Stimulated activated CD4-positive, alpha-beta T cell treated with anti-CD3 and anti-CD28 coated beads, Interleukin-15, amount 100 ng/mL, for 48 hours (primary cell): Measurements from ENCODE around the gene GPR179.

Experiments used
- DNase-seq, 2 donors: peaks; one replicate each; pipeline ENCODE4 v3.0.0-alpha.2; 2020; ENCODE audit warnings: low read depth in 2 of 2

Gene GPR179, protein sequence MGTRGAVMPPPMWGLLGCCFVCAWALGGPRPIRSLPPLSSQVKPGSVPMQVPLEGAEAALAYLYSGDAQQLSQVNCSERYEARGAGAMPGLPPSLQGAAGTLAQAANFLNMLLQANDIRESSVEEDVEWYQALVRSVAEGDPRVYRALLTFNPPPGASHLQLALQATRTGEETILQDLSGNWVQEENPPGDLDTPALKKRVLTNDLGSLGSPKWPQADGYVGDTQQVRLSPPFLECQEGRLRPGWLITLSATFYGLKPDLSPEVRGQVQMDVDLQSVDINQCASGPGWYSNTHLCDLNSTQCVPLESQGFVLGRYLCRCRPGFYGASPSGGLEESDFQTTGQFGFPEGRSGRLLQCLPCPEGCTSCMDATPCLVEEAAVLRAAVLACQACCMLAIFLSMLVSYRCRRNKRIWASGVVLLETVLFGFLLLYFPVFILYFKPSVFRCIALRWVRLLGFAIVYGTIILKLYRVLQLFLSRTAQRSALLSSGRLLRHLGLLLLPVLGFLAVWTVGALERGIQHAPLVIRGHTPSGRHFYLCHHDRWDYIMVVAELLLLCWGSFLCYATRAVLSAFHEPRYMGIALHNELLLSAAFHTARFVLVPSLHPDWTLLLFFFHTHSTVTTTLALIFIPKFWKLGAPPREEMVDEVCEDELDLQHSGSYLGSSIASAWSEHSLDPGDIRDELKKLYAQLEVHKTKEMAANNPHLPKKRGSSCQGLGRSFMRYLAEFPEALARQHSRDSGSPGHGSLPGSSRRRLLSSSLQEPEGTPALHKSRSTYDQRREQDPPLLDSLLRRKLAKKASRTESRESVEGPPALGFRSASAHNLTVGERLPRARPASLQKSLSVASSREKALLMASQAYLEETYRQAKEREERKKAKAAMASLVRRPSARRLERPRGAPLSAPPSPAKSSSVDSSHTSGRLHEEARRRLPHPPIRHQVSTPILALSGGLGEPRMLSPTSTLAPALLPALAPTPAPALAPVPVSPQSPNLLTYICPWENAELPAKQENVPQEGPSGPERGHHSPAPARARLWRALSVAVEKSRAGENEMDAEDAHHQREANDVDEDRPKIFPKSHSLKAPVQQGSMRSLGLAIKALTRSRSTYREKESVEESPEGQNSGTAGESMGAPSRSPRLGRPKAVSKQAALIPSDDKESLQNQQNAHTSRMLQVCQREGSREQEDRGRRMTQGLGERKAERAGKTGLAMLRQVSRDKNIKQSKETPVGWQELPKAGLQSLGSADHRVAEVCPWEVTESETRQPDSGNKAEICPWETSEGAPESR (N-terminal part only)

DNA sequence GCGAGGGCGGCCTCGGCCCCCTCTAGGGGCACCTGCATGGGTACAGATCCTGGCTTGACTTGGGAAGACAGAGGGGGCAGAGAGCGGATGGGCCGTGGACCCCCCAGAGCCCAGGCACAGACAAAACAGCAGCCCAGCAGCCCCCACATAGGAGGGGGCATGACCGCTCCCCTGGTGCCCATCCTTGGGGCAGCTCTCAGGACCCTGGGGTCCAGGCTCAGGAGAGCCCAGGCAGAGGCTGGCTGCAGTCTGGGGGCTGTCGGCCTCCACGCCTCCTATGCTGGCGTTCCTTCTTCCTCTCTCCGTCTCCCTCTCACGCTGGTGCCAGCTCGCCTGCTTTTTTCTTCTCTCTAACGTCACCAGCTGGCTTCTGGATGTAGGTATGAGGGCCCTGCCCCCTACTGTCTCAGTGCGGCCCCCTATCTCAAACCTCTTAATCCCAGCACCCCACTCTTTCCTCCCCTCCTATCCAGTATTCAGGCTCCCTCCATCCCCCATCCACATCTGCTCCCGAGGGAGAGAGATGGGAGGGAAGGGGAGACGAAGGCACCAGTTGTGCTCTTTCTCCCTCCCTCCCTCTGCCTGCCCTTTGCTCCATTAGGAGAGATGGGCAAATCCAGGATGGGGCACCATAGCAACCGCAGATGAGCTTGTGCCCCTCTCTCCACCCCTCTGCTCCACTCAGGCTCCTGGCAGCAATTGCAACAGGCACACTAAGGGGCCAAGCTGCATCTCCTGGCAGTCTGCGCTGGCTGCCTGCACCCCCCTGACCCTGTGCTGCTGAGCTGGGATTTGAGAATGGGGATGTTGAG is at the start of gene GPR179:
GPR179 (minus strand) TSS at position 349 of the 812 bp plus-strand sequence; CDS start at position 182, 167 bp downstream.
- no peak for DNase-seq

DNA sequence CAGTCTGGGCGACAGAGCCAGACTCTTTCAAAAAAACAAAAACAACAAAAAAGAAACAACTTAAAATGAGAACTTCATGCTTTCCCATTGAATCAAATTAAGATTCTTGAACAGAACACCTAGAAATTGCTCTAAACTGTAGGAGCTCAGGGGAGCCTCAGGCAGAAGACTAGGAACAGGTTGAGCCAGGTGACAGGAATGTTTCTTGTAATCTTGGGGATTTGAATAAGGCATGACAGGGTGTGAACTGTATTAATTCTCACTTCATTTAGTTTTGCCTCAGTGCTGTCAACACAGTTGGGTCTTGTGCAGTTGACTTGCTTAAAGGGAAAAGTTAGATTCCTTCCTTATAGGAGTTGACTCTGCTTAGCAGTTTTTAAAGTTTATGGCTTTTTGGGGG is 35.7 kb upstream of the GPR179 start:
- no peak for DNase-seq

DNA sequence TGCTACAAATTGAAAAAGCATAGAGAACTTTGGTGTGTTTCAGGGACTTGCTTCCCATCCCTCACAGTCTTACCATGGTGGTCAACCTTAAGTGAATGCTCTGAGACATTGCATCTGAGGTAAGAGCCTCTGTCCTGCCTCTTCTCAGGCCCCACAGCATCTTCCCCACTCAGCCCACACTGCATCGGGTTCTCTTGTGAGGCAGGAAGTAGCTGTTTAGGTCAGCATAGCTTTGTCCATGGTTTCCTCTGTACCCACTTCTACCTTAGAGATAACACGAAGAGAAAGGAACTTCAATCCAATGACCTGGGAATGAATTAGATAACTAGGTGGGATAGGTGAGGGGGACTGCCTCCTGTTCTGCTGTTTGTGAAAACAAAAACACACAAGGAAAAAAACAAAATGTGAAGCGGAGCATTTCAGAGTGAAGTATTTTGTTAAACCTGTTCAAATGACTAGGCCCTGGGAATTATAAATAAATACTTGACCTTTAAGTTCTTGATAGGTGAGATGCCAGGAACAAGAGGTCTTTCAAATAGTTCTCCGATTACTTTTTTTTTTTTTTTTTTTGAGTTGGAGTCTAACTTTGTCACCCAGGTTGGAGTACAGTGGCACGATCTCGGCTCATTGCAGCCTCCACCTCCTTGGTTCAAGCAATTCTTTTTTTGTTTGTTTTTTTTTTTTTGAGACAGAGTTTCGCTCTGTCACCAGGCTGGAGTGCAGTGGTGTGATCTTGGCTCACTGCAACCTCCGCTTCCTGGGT is 25.5 kb upstream of the GPR179 start:
- no peak for DNase-seq

DNA sequence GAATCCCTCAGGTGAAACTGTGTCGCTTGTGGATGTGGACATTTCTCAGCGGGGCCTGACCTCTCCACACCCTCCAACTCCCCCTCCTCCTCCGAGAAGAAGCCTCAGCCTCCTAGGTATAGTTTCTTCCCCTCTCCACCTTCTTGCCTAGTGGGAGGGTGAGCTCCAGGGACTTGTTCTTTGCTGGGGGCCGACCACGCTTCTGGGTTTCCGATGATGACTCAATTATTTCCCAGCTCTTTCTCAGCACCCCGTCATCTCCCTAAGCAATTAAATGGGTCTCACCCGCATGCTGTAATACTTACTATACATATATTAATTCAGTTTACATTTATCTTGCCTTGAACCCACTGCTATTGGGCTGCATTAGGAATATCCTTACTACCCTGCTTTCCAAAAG is 21.0 kb upstream of the GPR179 start:
- no peak for DNase-seq

DNA sequence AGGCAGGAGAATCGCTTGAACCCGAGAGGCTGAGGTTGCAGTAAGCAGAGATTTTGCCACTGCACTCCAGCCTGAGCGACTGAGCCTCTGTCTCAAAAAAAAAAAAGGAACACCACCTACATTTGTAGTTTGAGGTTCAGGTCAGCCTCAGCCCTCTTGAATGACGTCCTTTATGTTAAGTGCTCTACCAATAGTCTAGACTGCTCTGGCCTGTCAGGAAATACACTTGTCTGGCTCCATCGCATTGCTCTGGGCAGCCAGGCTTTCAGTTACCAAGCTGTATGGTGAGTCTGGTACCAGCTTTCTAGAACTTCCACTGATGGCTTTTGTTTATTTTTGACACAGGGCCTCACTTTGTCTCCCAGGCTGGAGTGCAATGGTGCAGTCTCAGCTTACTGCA is 19.3 kb upstream of the GPR179 start:
- no peak for DNase-seq

DNA sequence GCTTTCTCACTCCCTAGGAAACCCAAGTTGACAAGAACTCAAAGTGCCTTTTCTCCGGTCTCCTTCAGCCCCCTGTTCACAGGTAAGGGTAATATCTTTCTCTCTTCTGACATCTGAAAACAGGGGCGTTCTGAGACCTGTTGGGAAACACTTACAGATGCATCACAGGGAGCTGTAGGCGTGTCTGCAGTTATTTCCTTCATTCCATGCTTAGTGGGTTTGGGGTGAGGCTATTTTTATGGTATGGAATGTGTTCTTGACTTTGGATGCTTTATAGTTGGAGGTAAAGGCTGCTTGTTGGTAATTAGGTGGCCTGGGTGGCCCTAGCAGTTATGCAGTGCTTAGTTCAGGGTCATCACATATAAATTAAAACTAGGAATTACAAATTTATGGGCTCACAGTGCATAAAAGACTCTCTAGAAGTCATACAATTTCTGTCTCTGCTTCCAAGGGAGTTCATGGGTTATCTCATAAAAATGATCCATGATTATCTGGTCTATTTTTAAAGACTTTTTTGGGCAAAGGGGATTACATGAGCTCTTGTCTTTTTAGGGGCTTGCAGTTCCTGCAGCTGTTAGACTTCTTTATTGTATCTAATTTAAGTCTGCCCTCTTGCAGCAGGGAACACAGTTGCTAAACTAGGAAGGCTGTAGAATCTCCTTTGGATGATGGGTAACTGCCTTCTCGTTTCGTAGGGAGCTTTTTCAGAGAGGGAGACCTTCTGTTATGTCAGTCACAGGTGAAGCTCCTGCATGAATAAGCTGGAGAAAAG is 18.1 kb upstream of the GPR179 start:
- no peak for DNase-seq

DNA sequence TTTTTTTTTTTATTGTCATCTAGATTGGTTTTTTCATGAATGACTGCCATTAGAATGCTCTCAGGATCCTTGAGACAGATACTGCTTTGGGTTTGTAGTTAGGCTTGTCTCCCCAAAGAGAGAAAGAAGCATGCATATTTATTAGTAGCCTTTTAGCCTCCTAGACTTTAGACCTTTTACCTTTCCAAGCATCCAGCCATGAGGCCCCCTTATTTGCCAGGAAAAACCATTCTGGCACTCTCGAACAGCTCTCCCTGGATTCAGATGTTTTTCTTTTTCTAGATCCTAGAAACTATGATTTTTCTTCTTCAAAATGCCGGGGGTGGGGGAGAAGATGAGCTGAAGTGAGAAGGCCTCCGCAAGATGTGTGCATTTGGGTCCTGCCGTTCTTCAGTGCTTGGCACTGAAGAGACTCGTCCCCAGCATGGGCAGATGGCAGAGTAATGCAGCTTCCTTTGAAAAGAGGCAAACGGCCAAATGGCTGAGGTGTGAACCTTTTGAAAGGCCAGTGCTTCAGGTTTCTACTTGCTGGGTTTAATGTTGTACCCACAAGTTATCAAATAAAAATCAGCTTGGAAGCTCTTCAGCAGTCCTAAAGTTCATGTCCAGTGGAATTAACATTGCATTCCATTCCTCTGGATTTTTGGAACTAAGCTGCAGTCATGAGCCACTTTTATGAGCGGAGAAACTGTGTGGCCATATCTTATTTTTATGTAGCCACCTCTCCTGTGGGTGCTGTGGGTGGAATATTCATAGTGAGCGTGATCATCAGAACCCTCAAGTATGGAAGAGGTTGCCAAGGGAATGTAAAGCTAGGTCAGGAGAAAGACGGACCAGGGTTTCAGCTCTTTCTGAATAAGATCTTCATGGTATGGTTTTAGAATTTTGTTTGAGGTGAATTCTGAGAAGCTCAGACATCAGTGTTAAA is 15.1 kb upstream of the GPR179 start:
- DNase-seq = no peak

DNA sequence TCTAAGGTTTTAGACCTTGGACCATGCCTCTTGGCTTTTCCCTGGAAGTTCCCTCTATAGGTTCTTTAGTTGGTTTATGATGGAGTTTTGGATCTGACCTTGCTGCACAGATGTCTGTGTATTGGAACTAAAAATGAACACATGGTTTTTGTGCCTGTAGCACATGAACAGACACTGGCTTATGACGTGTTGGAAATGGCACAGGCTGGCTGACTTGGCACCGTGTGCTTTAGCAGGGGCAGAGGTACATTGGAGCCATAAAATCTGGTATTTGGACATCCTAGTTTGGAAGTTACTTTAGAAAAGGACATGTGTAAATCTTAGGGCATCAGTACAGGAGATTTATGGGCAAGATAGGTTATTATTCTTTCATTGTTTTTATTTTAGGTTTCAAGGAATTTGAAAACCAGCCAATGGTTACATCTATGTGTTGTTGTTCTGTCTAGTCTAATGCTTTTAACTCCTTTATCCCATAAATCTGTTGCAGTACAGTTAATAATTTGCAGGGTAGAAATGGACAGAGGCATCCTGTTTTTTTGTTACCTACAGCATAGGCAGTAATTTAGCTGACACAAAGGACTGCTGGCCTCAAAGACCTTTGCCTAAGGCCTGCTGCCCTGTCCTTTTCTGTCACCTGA is 13.8 kb upstream of the GPR179 start:
- no peak for DNase-seq

DNA sequence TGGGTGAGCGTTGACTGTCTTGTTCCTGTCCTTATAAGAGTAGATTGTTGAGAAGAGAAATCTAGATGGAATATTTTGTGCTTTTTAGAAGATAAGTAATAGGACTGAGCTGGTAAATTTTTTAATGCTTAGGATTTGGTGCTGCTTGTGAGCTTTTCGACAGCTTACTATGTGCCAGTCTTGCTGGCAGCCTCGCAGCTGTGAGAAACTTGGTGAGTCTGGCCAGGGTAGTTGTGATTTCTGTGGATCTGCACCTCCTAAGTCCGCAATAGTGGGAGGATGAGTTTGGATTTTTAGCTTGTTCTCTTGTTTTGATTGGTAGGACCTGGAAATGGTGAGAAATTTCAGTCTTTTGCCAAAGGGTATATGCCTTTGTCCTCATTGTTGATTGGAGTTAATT is 11.5 kb upstream of the GPR179 start:
- no peak for DNase-seq

DNA sequence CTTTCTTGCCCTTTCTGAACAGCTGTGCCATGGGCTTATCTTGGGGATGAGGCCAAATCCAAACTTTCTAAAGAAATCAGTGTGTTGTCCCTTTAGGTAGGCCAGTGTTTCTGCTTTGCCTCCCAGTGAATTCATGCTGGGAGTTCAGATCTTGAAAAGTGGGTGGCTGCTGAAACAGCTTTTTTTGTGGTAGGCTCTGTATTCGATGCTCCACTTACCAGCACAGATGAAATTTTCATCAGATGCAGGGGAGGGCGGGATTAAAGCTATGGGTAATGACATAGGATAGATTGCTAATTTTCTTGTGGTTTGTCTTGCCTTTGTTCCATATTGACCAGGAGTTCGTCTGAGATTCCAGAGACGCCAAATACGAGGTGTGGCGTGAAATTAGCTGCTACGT is 10.7 kb upstream of the GPR179 start:
- no peak for DNase-seq

DNA sequence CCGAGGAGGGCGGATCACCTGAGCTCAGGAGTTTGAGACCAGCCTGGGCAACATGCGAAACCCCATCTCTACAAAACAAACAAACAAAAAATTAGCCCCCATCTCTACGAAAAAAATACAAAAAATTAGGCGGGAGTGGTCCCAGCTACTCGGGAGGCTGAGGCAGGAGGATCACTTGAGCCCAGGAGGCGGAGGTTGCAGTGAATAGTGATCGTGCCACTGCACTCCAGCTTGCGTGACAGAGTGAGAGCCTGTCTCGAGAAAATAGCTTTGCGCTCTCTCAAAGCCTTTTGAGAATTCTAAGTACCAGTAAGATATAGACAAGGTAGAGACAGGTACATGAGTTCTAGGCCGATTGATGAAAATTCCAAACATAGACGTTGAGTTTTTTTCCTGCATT is 9.9 kb upstream of the GPR179 start:
- DNase-seq = no peak

DNA sequence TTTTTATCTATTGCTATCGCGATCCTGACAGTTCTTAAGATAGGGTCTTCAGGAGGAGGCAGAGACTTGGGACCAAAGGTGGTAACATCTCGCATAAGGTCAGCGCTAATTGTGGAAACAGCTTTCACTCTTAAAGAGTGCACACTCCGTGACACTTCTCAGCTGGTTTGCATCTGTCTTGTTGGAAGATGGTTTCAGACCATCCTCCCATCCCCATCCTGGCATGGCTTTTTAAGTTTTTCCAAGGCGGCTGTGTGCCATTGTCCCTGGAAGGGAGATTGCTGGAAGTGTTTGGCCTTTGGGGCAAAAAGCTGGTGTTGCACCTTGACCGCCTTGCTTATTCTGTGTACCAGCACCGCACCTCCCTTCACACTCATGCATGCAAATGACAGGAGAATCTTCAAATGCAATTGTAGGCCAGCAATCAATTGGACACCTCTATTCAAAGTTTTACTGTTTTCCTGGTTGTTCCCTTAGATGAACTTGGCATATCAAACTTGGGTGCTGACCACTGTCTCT is 9.4 kb upstream of the GPR179 start:
- no peak for DNase-seq

DNA sequence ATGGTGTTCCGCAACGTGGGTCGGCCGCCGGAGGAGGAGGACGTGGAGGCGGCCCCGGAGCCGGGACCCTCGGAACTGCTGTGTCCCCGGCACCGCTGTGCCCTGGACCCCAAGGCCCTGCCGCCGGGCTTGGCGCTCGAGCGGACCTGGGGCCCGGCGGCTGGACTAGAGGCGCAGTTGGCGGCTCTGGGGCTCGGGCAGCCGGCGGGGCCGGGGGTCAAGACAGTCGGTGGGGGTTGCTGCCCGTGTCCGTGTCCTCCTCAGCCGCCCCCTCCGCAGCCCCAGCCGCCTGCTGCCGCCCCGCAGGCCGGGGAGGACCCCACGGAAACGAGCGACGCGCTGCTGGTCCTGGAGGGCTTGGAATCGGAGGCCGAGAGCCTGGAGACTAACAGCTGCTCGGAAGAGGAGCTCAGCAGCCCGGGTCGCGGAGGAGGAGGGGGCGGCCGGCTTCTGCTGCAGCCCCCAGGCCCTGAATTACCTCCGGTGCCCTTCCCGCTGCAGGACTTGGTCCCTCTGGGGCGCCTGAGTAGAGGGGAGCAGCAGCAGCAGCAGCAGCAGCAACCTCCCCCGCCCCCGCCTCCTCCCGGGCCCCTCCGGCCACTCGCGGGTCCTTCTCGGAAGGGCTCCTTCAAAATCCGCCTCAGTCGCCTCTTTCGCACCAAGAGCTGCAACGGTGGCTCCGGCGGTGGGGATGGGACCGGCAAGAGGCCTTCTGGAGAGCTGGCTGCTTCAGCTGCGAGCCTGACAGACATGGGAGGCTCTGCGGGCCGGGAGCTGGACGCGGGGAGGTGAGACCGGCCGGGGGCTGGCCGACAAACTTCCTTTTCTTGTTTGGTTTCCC is 8.7 kb upstream of the GPR179 start:
- no peak for DNase-seq

DNA sequence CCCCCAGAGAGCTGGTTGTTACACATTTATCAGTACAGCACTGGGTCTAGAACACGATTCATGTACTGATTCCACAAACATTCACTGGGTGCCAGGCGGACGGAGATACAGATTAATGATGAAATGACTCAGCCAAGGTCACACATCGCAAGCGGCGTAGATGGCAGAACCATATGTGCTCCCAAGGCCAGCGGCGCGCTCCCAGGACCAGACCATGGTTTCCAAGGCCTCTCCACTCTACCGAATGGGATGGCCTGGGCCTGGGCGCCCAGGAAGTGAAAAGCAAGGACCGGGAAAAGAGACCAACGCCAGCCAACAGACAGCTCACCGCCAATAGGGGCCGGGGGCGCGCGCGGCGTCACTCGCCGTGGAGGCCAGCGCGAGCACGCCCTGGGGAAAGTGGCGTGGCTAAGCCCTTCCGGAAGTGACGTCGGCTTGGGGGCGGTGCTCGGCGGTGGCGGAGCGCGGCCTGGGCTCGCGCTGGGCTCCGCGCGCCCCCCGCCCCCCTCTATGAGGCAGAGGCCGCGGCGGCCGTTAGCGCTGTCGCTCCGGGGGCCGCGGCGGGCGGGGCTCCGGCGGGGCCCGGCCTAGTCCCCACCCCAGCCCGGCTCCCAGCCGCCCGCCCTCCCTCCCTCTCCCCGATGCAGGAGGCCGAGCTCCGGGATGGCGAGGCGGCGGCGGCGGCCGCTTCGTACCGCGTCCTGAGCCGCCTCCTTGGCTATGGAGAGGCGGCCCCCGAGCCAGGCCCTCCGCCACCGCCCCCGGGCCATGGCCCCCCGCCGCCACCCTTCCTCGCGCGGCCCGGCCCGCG is 7.9 kb upstream of the GPR179 start, which contains the start of gene SOCS7:
SOCS7 (plus strand) TSS at position 433 of the 811 bp plus-strand sequence; CDS start at position 642, 209 bp downstream.
- DNase-seq = peak; percentile 80 to 90

DNA sequence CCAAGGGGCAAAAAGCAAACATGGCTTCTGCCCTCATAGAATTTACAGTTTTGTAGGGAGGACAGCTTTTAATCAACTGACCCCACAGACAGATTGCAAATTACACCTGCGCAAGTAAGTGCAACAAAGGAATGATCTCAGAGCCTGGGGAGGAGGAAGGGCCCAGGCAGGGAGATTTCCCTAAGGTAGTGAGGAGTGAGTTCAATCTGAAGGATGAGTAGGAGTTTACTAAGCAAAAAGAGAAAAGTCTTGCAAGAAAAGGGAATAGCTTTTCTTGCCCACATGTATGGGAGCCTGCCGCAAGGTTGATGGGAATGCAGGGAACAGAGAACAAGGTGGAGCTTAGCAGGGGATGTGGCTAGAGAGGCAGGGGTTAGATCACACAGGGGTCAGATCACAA is 6.3 kb upstream of the GPR179 start:
- no peak for DNase-seq
